ENCODE results near the gene GIPR. TPM values are rescaled to one million over a fixed set of nuclear protein-coding genes. Genes with fewer than 3 reads are reported as not detected.

Gene GIPR
- total RNA-seq, 1 donor from 2014 or later = not detected

DNA sequence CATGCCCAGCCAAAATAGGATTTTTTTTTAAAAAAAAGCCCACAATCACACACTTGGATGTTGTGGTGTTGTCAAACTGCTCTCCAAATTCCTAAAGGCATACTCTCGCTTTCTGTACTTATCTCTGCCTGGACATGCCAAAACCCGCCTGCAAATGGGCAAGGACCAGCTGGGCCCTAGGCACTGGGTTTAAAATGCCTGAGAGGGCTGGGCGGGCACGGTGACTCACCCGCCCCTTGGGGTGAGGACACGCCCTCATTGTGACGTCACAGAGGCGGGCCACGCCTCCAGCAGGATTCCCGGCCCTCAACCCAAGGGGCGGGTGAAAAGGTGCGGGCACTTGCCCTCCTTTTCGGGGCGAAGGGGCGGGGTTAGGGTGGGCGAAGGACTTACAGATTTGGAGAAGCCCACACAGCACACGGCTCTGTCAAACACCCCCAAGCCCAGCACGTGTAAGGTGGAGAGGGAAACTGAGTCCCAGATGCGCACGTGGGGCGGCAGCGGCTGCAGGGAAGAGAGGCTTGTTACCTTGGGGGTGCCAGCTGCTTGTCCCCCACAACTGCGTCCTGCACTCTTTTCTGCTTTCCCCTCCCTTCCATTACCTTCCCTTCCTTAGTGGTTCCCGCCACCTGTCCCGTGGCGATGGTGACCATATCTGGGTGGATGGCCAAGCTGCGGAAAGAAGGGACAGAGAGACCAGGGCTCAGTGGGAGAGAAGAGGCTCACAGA, 35.4 kb upstream of the GIPR start:
- Histone ChIP-seq H3F3A (ENCODE audit: low read depth) (peaks cover 27% of the 10 kb centered on the region), H3K4me3 (no peak overlapping the region), H3K4me1 (peaks cover 10% of the 10 kb centered on the region), H3K4me2 (peak overlapping the region; percentile 17), H3K9me3 (ENCODE audit: low read depth) (no peaks in the 10 kb centered on the region), H2AFZ (replicated peaks) (no peak overlapping the region), H3K27me3 (no peaks in the 10 kb centered on the region), H3K27ac (no peak overlapping the region), H3K79me2 (ENCODE audit: low read depth) (no peaks in the 10 kb centered on the region), H3K36me3 (no peaks in the 10 kb centered on the region), H3K9ac (no peak overlapping the region), H4K20me1 (ENCODE audit: low read depth) (no peaks in the 10 kb centered on the region)
- peak; percentile 93 for DNase-seq (ENCODE audit: low spot score)
- Mint-ChIP-seq H3K36me3 (peaks cover under 1% of the 10 kb centered on the region), H3K4me1 (peaks cover 9% of the 10 kb centered on the region), H3K9me3 (no peaks in the 10 kb centered on the region), H3K4me3 (peak overlapping the region; percentile 33), H3K27me3 (ENCODE audit: insufficient read depth, low read depth) (no peaks in the 10 kb centered on the region), H3K27ac (no peak overlapping the region)
- TF ChIP-seq, protein P1, sequence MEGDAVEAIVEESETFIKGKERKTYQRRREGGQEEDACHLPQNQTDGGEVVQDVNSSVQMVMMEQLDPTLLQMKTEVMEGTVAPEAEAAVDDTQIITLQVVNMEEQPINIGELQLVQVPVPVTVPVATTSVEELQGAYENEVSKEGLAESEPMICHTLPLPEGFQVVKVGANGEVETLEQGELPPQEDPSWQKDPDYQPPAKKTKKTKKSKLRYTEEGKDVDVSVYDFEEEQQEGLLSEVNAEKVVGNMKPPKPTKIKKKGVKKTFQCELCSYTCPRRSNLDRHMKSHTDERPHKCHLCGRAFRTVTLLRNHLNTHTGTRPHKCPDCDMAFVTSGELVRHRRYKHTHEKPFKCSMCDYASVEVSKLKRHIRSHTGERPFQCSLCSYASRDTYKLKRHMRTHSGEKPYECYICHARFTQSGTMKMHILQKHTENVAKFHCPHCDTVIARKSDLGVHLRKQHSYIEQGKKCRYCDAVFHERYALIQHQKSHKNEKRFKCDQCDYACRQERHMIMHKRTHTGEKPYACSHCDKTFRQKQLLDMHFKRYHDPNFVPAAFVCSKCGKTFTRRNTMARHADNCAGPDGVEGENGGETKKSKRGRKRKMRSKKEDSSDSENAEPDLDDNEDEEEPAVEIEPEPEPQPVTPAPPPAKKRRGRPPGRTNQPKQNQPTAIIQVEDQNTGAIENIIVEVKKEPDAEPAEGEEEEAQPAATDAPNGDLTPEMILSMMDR (IDR thresholded peaks at IDR 0.05) = no peak
- no peak for TF ChIP-seq EZH2phosphoT487 (IDR thresholded peaks at IDR 0.05)
- no peak for TF ChIP-seq EZH2 (IDR thresholded peaks at IDR 0.05)

DNA sequence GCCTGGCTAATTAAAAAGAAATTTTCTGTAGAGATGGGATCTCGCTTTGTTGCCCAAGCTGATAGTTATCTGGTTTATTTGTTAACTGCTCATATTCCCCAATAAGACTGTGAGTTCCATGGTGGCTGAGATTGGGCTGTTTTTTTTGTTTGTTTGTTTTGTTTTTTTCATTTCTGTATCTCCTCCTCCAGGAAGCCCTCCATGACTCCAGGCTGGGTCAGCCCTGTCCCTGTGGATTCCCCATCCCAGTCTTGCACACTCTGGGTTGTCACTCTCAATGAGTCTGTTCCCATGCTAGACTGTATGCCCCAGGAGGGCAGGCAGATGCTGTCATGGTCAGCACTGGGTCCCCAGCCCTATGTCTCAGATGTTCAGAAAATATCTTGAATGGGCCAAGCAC, 31.7 kb upstream of the GIPR start:
- no peak overlapping the region for H3K4me2 ChIP-seq
- no peak overlapping the region for H3K4me3 Mint-ChIP-seq
- H3K9ac ChIP-seq = no peak overlapping the region
- peaks cover 7% of the 10 kb centered on the region for H3K27me3 Mint-ChIP-seq (ENCODE audit: insufficient read depth, low read depth)
- TF ChIP-seq EZH2phosphoT487 (IDR thresholded peaks at IDR 0.05) (no peak), EZH2 (IDR thresholded peaks at IDR 0.05) (no peak)
- TF ChIP-seq, protein P1 (IDR thresholded peaks at IDR 0.05) = no peak
- no peaks in the 10 kb centered on the region for H3K36me3 ChIP-seq
- peaks cover 54% of the 10 kb centered on the region for H3F3A ChIP-seq (ENCODE audit: low read depth)
- H2AFZ ChIP-seq (replicated peaks) = no peak overlapping the region
- no peak overlapping the region for H3K4me3 ChIP-seq
- no peaks in the 10 kb centered on the region for H3K27me3 ChIP-seq
- no peaks in the 10 kb centered on the region for H3K9me3 Mint-ChIP-seq
- DNase-seq (ENCODE audit: low spot score) = no peak
- no peaks in the 10 kb centered on the region for H3K36me3 Mint-ChIP-seq
- no peaks in the 10 kb centered on the region for H3K79me2 ChIP-seq (ENCODE audit: low read depth)
- H4K20me1 ChIP-seq (ENCODE audit: low read depth) = no peaks in the 10 kb centered on the region
- peaks cover 28% of the 10 kb centered on the region for H3K4me1 Mint-ChIP-seq
- H3K27ac Mint-ChIP-seq = no peak overlapping the region
- H3K27ac ChIP-seq = no peak overlapping the region
- H3K9me3 ChIP-seq (ENCODE audit: low read depth) = no peaks in the 10 kb centered on the region
- H3K4me1 ChIP-seq = peaks cover 19% of the 10 kb centered on the region

DNA sequence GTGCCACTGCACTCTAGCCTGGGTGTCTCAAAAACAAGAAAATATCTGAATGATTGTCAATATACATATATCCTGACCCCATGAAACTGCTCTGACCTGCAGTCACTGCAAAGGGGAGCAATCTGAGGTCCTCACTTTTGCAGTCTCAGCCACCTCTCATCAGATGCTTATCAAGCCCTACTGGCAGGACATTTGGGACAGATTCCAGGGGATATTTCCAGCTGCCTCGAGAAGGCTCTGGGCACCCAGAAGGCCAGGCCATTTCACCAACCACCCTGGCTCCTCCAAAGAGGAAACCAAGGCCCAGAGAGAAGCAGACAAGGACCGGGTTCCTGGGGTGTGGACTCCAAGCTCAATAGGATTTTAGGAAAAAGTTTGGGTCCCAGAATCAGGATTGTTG, 31.1 kb upstream of the GIPR start:
- Histone ChIP-seq H3K27ac (no peak overlapping the region), H4K20me1 (ENCODE audit: low read depth) (no peaks in the 10 kb centered on the region), H3K79me2 (ENCODE audit: low read depth) (no peaks in the 10 kb centered on the region), H3K36me3 (no peaks in the 10 kb centered on the region), H3K4me3 (no peak overlapping the region), H3K9ac (no peak overlapping the region), H3K27me3 (no peaks in the 10 kb centered on the region), H3K4me2 (no peak overlapping the region), H3K9me3 (ENCODE audit: low read depth) (no peaks in the 10 kb centered on the region), H3K4me1 (peaks cover 19% of the 10 kb centered on the region), H2AFZ (replicated peaks) (no peak overlapping the region), H3F3A (ENCODE audit: low read depth) (peaks cover 60% of the 10 kb centered on the region)
- Mint-ChIP-seq H3K4me3 (no peak overlapping the region), H3K27me3 (ENCODE audit: insufficient read depth, low read depth) (peaks cover 10% of the 10 kb centered on the region), H3K36me3 (no peaks in the 10 kb centered on the region), H3K4me1 (peaks cover 31% of the 10 kb centered on the region), H3K9me3 (no peaks in the 10 kb centered on the region), H3K27ac (no peak overlapping the region)
- TF ChIP-seq EZH2 (IDR thresholded peaks at IDR 0.05) = no peak
- TF ChIP-seq, protein P1 (IDR thresholded peaks at IDR 0.05) = no peak
- TF ChIP-seq EZH2phosphoT487 (IDR thresholded peaks at IDR 0.05) = no peak
- DNase-seq (ENCODE audit: low spot score) = no peak
